ENCODE measurements around the gene SNAP29. TPM values are rescaled to one million over a fixed set of nuclear protein-coding genes. Genes with fewer than 3 reads are reported as not detected.

Gene SNAP29
- total RNA-seq, result 13.0 and 16.0 TPM in 2 replicates

DNA sequence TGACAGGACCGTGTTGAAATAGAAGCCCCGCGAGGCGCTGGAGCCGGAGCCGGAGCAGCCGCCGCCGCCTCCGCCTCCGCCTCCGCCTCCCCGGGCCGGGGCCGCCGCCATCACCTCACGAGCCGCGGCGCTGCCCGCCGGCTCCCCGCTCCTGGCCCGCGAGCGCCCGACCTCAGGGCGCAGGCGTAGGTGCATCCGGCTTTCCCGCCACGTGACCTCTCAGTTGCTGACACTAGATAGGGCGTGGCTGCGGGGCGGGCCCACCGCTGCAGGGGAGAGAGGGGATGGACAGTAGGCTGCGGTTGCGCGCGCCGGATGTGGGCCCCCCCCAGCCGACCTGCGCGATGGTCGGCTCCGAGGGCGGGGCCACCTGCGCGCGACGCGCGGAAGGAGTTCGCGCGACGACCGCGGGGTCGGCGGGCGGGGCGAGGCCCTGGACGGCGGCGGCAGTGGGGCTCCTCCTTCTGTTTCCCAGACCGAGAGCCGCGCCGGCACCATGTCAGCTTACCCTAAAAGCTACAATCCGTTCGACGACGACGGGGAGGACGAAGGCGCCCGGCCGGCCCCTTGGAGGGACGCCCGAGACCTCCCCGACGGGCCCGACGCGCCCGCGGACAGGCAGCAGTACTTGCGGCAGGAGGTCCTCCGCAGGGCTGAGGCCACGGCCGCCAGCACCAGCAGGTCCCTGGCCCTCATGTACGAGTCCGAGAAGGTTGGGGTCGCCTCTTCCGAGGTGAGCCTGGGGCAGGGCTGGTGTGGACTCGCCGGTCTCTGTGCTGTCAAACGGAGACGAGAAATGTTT, at the start of gene SNAP29, which contains the start of gene PI4KA:
SNAP29 (plus strand) TSS at position 393 of the 802 bp plus-strand sequence; CDS start at position 497, 104 bp downstream.
PI4KA (minus strand) TSS at position 197 of the 802 bp plus-strand sequence; CDS start at position 111, 86 bp downstream.
- TF ChIP-seq, protein P1, sequence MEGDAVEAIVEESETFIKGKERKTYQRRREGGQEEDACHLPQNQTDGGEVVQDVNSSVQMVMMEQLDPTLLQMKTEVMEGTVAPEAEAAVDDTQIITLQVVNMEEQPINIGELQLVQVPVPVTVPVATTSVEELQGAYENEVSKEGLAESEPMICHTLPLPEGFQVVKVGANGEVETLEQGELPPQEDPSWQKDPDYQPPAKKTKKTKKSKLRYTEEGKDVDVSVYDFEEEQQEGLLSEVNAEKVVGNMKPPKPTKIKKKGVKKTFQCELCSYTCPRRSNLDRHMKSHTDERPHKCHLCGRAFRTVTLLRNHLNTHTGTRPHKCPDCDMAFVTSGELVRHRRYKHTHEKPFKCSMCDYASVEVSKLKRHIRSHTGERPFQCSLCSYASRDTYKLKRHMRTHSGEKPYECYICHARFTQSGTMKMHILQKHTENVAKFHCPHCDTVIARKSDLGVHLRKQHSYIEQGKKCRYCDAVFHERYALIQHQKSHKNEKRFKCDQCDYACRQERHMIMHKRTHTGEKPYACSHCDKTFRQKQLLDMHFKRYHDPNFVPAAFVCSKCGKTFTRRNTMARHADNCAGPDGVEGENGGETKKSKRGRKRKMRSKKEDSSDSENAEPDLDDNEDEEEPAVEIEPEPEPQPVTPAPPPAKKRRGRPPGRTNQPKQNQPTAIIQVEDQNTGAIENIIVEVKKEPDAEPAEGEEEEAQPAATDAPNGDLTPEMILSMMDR (conservative IDR thresholded peaks at IDR 0.05; ENCODE audit: low read depth, low read length), result no peak
- peak within 1 kb of the TSS; percentile 79 for H3K4me3 ChIP-seq (ENCODE audit: low read depth, low read length)

DNA sequence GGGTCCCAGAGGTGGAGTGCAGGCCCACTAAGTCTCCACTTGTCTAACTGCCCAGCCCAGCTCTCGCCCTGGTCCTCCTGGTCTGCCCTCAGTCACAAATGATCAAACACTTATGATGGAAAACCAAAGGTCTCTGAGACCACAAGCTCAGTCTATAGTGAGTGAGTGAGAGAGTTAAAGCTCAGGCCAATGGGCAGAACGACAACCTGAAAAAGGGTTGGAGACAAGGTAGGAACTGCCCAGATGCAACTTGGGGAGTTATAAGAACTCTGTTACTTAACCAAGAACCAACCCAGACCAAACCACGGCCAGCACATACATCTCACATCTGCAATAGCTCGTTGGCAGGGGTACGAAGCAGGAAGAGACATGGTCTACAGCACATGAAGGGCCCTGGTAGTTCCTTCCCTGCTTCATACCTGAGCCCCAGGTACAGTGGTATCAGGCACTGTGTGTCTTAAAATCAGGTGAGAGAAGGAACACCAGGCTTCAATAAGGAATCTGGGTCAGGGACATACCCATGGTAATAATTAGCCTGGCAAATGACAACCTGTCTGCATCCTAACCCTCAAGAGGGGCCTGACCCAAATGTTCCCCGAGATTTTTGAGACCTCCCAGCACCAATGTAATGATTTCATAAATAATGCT, 49.1 kb upstream of the SNAP29 start:
- TF ChIP-seq, protein P1 (conservative IDR thresholded peaks at IDR 0.05; ENCODE audit: low read depth, low read length), result no peak
- DNase-seq (ENCODE audit: low read depth), result no peak
- no peak overlapping the region for H3K4me3 ChIP-seq (ENCODE audit: low read depth, low read length)

More for the DNA sequence above, at the start of gene SNAP29, which contains the start of gene PI4KA:
- DNase-seq (ENCODE audit: low read depth), result peak; percentile 60

DNA sequence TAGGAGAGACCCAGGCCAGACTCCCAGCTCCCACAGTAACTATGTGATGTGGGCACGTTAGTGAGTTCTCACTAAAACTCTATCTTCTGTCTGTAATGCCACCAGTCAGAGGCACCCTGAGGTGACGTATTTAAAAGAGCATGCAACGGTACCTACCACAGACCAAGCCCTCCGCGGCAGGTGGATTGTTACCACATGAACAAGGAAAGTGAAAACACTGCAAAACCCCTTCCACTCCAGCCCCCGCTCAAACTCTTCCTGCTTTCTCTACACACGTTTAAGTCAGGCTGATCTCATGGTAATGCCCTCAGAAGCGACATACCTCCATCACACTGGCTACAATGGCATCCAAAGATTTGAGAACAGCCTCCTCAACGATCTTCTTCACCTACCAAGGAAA, 48.2 kb upstream of the SNAP29 start:
- no peak overlapping the region for H3K4me3 ChIP-seq (ENCODE audit: low read depth, low read length)
- TF ChIP-seq, protein P1 (conservative IDR thresholded peaks at IDR 0.05; ENCODE audit: low read depth, low read length), result no peak
- DNase-seq (ENCODE audit: low read depth), result no peak

DNA sequence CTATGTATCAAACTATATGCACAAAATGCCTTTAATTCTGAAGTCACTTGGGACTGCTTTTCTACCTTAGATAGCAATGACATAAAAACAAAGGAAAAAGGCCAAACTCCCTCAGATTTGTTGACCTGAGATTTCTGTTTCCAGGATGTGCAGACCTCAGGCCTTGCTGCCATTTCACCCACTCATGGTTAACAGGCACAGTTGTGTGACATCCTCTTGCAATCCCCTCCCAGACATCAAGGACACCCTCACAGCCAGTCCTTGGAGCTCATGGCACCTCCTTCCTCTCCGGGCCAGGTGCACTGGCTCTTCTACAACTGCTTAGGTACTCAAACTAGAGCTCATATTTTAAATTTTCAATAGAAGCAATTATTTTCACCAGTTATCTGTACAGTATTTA, 47.6 kb upstream of the SNAP29 start:
- TF ChIP-seq, protein P1 (conservative IDR thresholded peaks at IDR 0.05; ENCODE audit: low read depth, low read length), result no peak
- H3K4me3 ChIP-seq (ENCODE audit: low read depth, low read length), result no peak overlapping the region
- no peak for DNase-seq (ENCODE audit: low read depth)

DNA sequence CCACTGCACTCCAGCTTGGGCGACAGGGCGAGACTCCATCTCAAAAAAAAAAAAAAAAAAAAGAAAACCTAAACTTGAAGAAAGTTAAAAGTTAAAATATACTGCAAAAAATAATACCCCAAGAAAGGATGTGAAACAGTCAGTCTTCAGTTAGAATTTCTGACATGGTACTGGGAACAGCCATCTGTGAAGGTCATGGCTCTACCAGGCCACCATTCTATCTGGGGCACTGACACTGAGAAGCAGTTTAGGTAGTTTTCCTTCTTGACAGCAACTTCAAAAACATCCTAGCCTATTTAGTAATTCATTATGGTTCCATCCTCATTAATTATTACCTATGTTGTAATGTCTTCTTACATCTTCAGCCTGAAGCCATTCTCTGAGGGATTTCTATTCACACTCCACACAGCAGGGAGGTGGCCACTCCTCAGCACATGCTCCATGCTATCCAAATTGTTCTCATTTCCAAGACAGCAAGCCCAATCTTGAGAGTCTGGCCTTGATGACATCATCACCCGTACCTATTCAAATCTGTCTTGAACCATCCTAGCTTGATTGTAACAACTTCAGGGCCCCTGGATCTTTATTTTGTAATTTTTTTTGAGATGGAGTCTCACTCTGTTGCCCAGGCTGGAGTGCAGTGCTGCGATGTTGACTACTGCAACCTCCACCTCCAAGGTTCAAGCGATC, 46.7 kb upstream of the SNAP29 start:
- TF ChIP-seq, protein P1 (conservative IDR thresholded peaks at IDR 0.05; ENCODE audit: low read depth, low read length), result no peak
- DNase-seq (ENCODE audit: low read depth), result peak; percentile 40

DNA sequence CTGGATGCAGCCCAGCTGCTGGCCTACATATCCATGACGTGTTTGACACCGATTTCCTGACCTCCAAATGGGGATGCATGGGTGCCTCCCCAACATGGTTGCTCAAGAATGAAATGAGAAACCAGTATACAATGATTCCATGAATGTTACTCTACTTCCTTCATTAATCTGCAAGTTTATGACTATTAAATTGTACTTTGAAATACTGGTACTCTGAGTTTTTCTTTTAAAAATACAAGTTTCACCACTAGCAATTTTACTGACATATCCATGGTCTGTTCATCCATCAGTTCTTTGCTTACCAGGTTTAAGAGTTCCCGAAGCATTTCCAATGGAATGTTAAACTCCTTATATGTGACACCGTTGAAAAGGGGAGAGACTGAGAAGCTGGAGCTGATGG, 45.8 kb upstream of the SNAP29 start:
- TF ChIP-seq, protein P1 (conservative IDR thresholded peaks at IDR 0.05; ENCODE audit: low read depth, low read length), result no peak
- H3K4me3 ChIP-seq (ENCODE audit: low read depth, low read length), result no peak overlapping the region
- DNase-seq (ENCODE audit: low read depth), result no peak

More for the DNA sequence above, 46.7 kb upstream of the SNAP29 start:
- no peak overlapping the region for H3K4me3 ChIP-seq (ENCODE audit: low read depth, low read length)
